Measurements from ENCODE around the gene PLPP4. TPM values are rescaled to one million over a fixed set of nuclear protein-coding genes. Genes with fewer than 3 reads are reported as not detected.

The PLPP4 gene
- total and polyA plus RNA-seq, 10 of the 15 experiments (the other 5 are each of a cell fraction or from before 2014, with no cell fraction given): 0.08 to 3.1 (median 0.26) TPM; not detected in 3

DNA sequence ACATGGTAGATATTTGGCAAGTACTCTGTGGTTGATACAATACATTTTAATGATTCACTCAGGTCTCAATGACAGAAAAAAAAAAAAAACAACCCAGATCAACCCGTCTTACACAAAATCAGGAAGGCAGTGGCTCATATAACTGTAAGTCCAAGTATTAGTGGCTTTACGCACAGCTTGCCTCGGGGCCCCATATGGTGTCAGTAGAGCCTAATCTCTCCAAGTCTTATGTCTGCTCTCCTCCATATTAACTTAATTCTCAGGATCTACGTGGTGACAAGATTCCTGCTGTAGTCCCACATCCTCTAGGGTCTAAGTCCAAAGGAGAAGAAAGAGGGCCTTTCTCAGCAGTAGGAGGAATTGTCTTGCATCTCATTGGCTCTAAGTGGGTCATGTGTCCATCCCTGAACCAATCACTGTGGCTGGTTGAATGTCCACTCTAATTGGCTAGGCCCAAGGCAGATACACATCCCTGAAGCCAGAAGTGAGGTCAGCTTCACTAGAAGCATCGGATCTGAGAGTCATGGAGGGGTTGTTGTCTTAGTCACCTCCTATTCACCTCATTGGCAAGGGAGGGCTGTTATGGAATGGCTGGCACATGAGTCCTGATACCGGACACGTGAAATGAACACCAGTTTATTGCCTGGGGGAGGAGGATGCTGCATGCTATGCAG lies 20.5 kb upstream of the PLPP4 start:
- H3K4me2 ChIP-seq (ENCODE audit: control insufficient read depth, insufficient read depth): no peak overlapping the region
- in situ Hi-C loops (cut with MboI): no loop called here
- H2AFZ ChIP-seq (ENCODE audit: control insufficient read depth, low read depth, low read length): no peak overlapping the region
- H3K79me2 ChIP-seq (ENCODE audit: control insufficient read depth, insufficient read depth, low read length): no peaks in the 10 kb centered on the region
- no peaks in the 10 kb centered on the region; the same call in 2 of the 3 replicates for H3K9me3 ChIP-seq (replicated peaks; ENCODE audit: control insufficient read depth, insufficient read depth, low read length)
- WGBS (ENCODE audit: insufficient coverage, insufficient replicate concordance, low lambda C conversion rate, missing lambda C conversion rate): 15% methylated on average over 7 of the region's 7 CpGs
- ChIA-PET CTCF (interaction anchor here (1.0 kb wide), 1 partner anchor 170 kb away, joined by 3 read pairs; no protein-coding TSS in a partner anchor), SMC1A (ENCODE audit: uncharacterized antibody, unreplicated experiment) (no interaction called here), POLR2A (no interaction called here), RAD21 (ENCODE audit: unreplicated experiment) (no interaction called here)
- BruUV-seq (replicated peaks): no TSS peak
- no peaks in the 10 kb centered on the region for H3K4me1 ChIP-seq (ENCODE audit: control insufficient read depth, insufficient read depth, low read length)
- ATAC-seq (no peak), DNase-seq (ENCODE audit: low read depth, low spot score) (no peak), FAIRE-seq (no peak)
- no peak overlapping the region for H3K9ac ChIP-seq (ENCODE audit: control insufficient read depth, insufficient read depth, low read length)
- no peaks in the 10 kb centered on the region for H3K27me3 ChIP-seq (replicated peaks in 1 of 2; ENCODE audit: control insufficient read depth in 2 of 2, insufficient read depth in 2 of 2, low read length in 1 of 2)
- TF ChIP-seq, protein P1, sequence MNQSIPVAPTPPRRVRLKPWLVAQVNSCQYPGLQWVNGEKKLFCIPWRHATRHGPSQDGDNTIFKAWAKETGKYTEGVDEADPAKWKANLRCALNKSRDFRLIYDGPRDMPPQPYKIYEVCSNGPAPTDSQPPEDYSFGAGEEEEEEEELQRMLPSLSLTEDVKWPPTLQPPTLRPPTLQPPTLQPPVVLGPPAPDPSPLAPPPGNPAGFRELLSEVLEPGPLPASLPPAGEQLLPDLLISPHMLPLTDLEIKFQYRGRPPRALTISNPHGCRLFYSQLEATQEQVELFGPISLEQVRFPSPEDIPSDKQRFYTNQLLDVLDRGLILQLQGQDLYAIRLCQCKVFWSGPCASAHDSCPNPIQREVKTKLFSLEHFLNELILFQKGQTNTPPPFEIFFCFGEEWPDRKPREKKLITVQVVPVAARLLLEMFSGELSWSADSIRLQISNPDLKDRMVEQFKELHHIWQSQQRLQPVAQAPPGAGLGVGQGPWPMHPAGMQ (IDR thresholded peaks at IDR 0.05; ENCODE audit: borderline replicate concordance): no peak
- TF ChIP-seq RCOR1 (conservative IDR thresholded peaks at IDR 0.05; ENCODE audit: low read depth, low read length): no peak
- no peak for TF ChIP-seq IRF4 (IDR thresholded peaks at IDR 0.05; ENCODE audit: low read depth, low read length)
- TF ChIP-seq MYB (IDR thresholded peaks at IDR 0.05; ENCODE audit: borderline replicate concordance, low read depth, low read length): no peak
- TF ChIP-seq ESRRA (IDR thresholded peaks at IDR 0.05; ENCODE audit: low read length): no peak
- TF ChIP-seq NFYB (IDR thresholded peaks at IDR 0.05; ENCODE audit: insufficient read depth, low read depth, low read length): no peak
- no peak for TF ChIP-seq LARP7 (IDR thresholded peaks at IDR 0.05)
- TF ChIP-seq RELB (IDR thresholded peaks at IDR 0.05; ENCODE audit: low read depth): no peak
- TF ChIP-seq NRF1 (conservative IDR thresholded peaks at IDR 0.05; ENCODE audit: low read depth, low read length): no peak
- TF ChIP-seq ZZZ3 (IDR thresholded peaks at IDR 0.05; ENCODE audit: control insufficient read depth, insufficient read length, low read depth): no peak
- no peak overlapping the region for H3K4me3 ChIP-seq
- intact Hi-C loops (cut with micrococcal nuclease; ENCODE audit: unreplicated experiment): no loop called here
- H3K36me3 ChIP-seq (ENCODE audit: control insufficient read depth in 2 of 2, insufficient read depth in 2 of 2, low read length in 1 of 2): no peaks in the 10 kb centered on the region
- no peaks in the 10 kb centered on the region for H4K20me1 ChIP-seq (ENCODE audit: control insufficient read depth, insufficient read depth)
- H3K27ac ChIP-seq (ENCODE audit: control insufficient read depth, insufficient read depth): no peak overlapping the region

Data from GM12878 (cell line).